Endothelial cell of umbilical vein (primary cell): ENCODE data around the gene TRIM7.
A peak's percentile ranks its signal among the peaks of the same experiment; 100 is the strongest.

Source experiments
- EZH2 ChIP-seq: IDR thresholded peaks from 2 replicates; pipeline ENCODE4 v1.6.1; 2012; ENCODE audit warnings: borderline replicate concordance, low read depth, mild to moderate bottlenecking, moderate library complexity, low read length, inconsistent platforms; ENCODE audit not compliant: severe bottlenecking
- FOS ChIP-seq: IDR thresholded peaks from 2 replicates; pipeline ENCODE4 v1.6.1; 2011; ENCODE audit warnings: mild to moderate bottlenecking, low read length, moderate library complexity, borderline replicate concordance; ENCODE audit not compliant: insufficient read depth
- GATA2 ChIP-seq: IDR thresholded peaks from 2 replicates; pipeline ENCODE4 v1.7.0; 2011; ENCODE audit warnings: low read depth, mild to moderate bottlenecking, moderate library complexity, mixed read lengths, low read length; ENCODE audit not compliant: insufficient read length, insufficient read depth
- JUN ChIP-seq: IDR thresholded peaks from 2 replicates; pipeline ENCODE4 v1.6.1; 2011; ENCODE audit warnings: borderline replicate concordance, low read depth; ENCODE audit not compliant: insufficient read length, insufficient read depth
- MAX ChIP-seq: IDR thresholded peaks from 2 replicates; pipeline ENCODE4 v1.6.1; 2011; ENCODE audit not compliant: insufficient read depth, insufficient read length
- MYC ChIP-seq: IDR thresholded peaks from one replicate; pipeline ENCODE4 v1.6.1; 2011; ENCODE audit warnings: mild to moderate bottlenecking, low read depth, low read length
- POLR2A ChIP-seq: IDR thresholded peaks from 2 replicates; pipeline ENCODE4 v1.6.1; 2012; ENCODE audit warnings: low read depth, mild to moderate bottlenecking, control low read depth, low read length
- POLR2AphosphoS5 ChIP-seq: IDR thresholded peaks from 2 replicates; pipeline ENCODE4 v1.6.1; 2012; ENCODE audit warnings: low read depth, mild to moderate bottlenecking, control low read depth, low read length, moderate library complexity; ENCODE audit not compliant: insufficient read depth
- TF ChIP-seq, protein P1 (sequence below), 2 donors: IDR thresholded peaks; 1 replicate in 1 of 2; 2 replicates in 1 of 2; pipeline ENCODE4 v1.5.1; 2011; ENCODE audit warnings: low read length in 2 of 2, mild to moderate bottlenecking in 2 of 2, moderate library complexity in 2 of 2, control low read depth in 1 of 2, inconsistent platforms in 1 of 2, low read depth in 1 of 2; ENCODE audit not compliant: insufficient read depth in 1 of 2; ENCODE audit errors: extremely low read depth in 1 of 2

- TF ChIP-seq POLR2A = no peak
- TF ChIP-seq, protein P1, sequence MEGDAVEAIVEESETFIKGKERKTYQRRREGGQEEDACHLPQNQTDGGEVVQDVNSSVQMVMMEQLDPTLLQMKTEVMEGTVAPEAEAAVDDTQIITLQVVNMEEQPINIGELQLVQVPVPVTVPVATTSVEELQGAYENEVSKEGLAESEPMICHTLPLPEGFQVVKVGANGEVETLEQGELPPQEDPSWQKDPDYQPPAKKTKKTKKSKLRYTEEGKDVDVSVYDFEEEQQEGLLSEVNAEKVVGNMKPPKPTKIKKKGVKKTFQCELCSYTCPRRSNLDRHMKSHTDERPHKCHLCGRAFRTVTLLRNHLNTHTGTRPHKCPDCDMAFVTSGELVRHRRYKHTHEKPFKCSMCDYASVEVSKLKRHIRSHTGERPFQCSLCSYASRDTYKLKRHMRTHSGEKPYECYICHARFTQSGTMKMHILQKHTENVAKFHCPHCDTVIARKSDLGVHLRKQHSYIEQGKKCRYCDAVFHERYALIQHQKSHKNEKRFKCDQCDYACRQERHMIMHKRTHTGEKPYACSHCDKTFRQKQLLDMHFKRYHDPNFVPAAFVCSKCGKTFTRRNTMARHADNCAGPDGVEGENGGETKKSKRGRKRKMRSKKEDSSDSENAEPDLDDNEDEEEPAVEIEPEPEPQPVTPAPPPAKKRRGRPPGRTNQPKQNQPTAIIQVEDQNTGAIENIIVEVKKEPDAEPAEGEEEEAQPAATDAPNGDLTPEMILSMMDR (IDR thresholded peaks at IDR 0.05; ENCODE audit: extremely low read depth in 1 of 2, insufficient read depth in 1 of 2, low read depth in 1 of 2, low read length in 2 of 2) = peak; percentile 3 to 4
- no peak for TF ChIP-seq POLR2AphosphoS5
- peak; percentile 23 for TF ChIP-seq EZH2
- TF ChIP-seq MYC = no peak
- no peak for TF ChIP-seq FOS
- TF ChIP-seq MAX = peak; percentile 24
- TF ChIP-seq JUN = no peak
- TF ChIP-seq GATA2 = no peak
These were observed 12.3 kb upstream of the TRIM7 start for GRCh38 chr5:181217111-181217802.
